GM18507 (cell line): Measurements from ENCODE around the gene PCBD1.

Experiments used
- DNase-seq: peaks from one replicate; pipeline ENCODE4 v3.0.0; 2011; ENCODE audit warnings: low read depth; ENCODE audit not compliant: insufficient read length; ENCODE audit errors: extremely low spot score
- FAIRE-seq: peaks from 2 replicates; lab custom pipeline; 2011; peaks lifted over from hg19 to GRCh38; lab: Jason Lieb, UNC

PCBD1 gene

DNA sequence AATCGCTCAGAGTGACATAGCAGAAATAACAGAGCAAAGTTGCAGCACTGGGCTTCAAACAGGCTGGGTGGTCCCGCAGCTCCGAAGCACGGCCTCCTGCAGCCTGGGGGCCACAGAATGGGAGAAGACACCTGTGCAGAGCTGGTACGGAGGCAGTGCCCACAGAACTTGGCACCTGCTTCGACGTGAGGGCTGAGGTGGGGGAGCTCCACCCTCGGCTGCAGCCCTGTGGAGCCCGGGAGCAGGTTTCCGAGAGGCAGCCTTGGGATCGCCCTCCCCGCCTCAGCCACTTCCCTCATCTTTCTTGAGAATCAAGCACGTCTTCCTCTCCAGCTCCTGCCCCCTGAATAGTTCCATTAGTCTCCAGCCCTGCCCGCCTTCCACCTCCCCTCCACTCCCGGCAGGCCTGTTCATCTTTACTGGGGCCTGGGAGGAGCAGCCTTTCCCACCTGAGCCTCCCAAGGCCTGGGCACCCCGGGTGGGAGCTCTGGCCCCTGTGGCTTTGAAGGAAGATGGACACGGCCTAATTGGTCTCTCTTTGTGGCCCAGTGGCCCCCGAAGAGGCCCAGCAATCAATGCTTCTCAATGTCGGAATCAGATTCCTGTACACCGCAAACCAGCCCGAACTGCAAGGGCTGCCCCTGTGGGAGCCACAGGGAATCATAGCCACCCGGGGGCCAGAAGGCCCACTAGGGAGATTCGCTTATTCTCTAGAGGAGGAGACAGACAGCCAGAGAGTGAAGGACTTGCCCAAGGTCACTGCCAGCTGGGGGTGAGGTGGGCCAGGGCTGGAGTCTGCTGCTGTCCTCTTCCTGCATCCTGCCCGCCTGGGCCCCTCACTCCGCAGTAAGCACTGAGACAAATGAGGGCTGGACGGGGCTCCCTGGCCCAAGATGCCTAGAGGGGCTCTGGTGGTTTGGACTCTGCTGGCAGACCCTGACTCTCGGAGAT lies 17.0 kb upstream of the PCBD1 start:
- DNase-seq (no peak), FAIRE-seq (no peak)

DNA sequence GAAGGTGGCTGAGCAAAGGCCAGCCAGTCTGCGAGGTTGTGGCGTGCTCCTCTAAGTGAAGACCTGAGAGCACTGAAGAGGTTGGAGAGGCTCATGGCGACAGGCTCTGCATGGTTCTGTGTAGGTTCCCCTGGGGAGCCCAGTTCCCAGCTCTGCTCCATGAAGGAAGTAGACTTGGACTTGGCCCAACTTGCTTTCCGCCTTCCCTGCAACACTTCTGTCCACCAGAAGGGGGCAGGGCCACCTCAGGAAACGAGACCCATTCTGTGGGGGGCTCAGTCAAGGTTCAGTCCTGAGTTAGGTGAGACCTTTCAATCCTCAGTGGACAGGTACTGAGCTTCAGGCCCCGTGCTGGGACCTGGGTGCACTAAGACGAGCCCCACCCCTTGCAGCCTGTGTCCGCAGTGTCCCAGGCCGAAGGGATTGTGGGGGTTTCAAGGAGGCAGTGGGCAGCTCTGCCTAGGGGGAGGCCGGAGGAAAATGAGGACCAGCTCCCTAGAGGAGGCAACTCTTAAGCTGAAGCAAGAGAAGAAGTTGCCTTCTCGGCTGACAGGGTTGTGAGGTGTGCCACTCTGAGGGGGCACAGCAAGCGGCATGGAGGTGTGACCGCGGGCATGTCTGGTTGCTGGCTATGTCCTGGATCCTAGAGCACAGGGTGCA lies 15.0 kb upstream of the PCBD1 start:
- DNase-seq: peak; percentile 22
- FAIRE-seq: peak; percentile 76

DNA sequence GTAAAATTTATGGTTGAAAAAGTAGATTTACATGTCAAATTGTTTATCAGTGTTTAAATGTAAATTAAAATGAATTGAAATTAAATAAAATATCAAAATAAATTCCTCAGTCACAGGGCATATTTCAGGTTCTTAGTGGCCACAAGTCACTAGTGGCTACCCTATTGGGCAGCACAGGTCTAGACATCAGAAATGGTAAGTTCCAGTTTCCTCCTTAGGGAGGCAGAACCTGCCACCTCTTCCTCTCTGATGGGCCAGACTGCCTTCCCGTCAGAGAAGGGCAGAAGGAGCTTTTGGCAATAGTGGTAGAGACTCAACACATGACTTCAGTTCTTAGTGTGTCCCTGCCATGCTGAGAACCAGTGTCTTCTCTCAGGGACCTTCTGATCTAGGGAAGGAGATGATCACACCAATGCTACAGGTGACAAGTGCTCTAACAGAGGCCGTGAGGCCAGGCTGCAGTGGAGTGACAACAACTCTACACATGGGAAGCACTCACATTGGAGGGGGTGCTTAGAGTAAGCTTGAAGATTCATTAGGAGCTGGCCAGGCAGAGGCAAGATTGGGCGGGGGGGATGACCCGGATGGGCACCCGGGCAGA lies 14.4 kb upstream of the PCBD1 start:
- DNase-seq: no peak
- no peak for FAIRE-seq

DNA sequence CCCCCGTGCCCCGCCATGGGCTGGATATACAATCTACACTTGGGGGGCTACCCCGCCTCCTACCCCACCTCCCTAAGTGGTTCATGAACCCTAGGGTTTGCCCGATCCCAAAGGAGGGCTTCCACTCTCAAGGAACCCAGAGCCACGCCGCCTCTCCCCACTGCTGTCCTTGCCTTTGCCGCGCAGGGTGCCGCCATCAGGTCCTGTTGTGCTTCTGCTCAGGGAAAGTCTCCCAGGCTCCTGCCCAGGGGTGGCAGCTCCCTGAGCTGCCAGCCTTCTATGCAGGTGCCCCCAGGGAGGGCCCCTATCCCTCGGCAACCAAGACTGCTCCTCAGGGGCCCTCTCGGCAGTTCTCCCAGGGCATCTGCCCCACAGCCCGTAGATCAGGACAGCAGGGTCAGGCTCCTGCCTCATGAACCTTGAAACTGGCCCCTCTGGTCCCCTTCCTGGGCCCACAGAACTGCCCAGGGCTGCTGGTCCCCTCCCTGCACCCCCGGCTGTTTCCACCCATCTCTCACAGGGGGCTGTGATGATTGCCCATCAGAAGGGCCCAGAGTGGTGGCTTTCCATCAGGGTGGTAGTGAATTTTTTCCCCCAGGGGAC lies 13.0 kb upstream of the PCBD1 start:
- DNase-seq: no peak
- FAIRE-seq: no peak

DNA sequence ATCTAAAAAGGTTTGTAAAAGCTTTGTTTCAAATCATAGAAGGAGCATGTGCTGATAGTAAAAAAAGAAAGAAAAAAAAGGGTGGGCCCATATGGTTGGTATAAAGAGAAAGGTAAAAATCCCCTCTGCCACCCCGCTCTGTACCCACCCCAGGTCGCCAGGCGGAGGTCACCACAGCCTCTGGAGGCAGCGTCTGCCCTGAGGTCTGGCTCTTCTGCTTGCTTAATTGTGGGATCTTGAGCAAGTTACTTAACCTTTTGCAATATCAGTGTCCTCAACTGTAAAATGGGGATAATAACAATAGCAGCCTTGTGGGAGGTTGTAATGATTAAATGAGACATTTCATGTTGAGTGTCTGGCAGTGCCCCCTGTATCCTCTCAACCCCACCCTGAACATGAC lies 10.7 kb upstream of the PCBD1 start:
- FAIRE-seq (no peak), DNase-seq (no peak)

DNA sequence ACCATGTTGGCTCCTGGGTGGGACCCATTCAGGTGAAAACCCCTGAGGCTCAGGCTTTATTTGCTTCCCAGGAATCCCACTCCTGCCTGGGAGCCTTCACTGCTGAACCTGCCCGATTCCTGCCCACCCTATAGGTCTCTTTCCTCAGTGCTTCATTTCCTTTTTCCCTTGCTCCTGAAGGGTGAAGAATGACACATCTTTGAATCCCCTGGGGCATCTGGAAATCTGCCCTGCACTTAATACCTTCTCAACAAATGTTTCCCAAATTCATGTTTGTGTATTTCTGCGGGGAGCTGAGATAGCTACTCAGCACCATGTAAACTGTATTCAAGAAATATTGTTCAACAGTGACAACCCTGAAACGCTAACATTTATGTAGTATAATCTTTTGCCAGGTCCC lies 10.3 kb upstream of the PCBD1 start:
- FAIRE-seq (no peak), DNase-seq (no peak)

DNA sequence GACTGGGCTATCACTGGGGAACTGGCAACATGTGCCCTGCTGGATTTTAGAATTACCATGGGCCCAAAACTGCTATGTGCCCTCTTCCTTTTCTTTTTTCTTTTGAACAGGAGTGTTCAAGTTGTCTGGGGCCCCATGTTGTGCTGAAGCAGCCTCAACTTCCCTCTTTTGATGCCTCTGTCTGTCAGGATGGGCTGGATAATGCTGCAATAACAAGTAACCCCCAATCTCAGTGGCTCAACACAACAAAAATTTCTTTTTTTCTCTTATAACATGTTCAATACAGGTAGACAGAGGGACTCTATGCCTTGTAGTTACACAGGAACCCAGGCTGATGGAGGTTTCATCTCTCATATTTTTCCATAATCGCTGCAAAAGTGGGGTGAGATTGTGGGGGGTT lies 8.2 kb upstream of the PCBD1 start:
- DNase-seq (no peak), FAIRE-seq (no peak)

DNA sequence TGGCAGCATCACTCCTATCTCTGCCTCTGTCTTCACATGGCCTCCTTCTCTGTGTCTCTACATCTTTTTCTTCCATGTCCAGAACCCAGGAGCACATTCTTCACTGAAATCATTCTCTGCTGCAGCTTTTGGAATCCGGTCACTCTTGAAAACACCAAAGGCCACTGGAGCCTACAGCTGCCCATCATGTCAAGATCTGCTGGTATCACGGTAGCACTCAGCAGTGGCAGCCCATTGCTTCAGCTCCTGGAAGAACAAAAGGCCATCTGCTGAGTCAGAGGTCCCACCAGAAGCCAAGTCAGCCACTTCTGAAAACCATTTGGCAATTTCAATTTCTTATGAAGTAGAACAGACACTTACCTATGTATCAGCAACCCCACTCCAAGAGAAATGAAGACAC lies 6.1 kb upstream of the PCBD1 start:
- FAIRE-seq (no peak), DNase-seq (no peak)

DNA sequence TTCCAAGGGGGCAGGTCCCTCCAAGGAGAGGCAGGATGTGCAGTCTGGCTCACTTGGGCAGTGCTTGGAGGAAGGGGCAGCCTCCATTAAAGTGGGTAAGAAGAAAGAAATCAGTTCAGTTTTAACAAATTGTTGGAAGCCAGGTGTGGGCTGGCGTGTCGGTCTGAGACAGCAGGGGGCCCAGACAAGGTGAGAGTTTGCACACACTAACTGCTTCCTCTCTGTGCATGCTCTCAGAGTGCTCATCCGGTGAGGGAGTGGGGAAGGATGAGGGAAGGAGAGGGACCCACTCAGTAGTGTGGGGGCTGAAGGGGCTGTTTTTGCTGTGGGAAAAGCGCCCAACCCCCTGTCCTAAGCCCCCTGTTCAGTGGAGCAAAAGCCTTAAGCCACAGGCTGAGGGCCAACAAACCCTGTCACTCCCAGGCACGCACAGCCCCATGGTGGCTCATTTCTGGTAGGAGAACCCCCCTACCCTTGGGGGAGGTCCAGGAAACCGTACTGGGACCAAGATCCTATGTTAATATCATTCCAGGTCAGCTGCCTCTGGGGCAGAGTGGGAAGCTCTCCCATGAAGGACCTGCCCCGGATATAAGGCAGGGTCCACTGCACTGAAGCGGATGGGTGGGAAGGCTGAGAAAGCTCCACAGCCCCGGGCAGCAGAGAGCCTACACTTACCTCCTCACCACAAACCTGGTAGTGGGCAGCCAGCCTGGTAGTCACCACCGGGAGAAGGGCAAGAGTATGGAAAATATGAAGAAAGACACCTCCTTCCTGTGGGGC lies 5.1 kb upstream of the PCBD1 start:
- no peak for FAIRE-seq
- no peak for DNase-seq

DNA sequence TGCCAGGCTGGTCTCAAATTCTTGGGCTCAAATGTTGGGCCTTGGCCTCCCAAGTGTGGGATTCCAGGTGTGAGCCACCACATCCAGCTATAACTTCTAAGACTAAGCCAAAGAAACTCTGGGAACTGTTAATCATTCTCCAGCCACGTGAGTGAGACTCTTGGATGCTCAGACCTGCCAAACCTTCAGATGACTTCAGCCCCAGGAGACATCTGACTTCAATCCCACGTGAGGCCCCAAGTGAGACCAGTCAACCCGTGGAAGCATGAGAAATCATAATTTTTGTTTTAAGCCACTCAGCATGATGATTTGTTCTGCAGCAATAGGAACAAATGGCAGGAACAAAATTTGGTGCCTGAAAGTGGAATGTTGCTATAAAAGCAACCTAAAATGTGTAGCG lies 4.3 kb upstream of the PCBD1 start:
- FAIRE-seq: no peak
- DNase-seq: no peak

DNA sequence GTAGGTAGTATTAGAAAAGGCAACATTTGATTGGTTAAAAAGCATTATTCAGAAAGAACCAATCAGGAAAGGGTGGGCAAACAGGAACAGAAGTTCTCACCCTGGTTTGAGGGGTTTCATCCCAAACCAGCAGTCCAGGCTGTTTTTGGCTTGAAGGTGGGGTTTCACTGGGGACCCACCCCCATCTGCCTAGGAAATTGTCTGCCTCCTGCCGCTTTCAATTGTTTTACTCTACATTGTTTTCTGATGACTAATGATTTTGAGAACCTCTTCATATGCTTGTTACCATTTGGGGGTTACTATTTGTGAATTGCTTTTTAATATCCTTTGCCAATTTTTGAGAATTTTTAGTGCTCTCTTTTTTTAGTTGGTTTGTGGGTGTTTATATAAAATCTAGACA lies 3.3 kb upstream of the PCBD1 start:
- no peak for DNase-seq
- no peak for FAIRE-seq

DNA sequence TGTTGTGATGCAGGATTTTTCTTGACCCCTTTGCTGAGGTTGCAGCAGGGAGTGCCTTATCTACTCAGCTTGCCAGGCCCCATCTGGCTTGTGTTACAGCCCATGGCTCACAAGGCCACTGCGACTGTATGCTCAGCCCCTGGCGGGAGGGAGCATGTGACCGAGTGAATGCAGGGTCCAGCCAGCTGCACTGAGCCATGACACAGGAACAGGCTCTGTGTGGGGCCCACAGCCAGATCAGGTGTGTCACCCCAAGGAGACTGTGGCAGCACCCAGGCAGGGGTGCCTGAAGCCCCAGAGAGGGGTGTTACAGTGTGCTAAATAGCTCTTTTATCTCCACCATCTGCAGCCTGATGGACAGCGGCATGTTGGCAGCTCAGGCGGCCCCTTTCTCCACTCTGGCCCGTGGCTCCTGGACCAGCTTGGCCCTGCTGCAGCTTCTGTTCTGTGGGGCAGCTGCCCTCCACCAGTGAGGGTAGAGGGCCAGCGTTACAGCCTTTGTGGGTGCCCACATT lies 2.6 kb upstream of the PCBD1 start:
- no peak for DNase-seq
- no peak for FAIRE-seq

DNA sequence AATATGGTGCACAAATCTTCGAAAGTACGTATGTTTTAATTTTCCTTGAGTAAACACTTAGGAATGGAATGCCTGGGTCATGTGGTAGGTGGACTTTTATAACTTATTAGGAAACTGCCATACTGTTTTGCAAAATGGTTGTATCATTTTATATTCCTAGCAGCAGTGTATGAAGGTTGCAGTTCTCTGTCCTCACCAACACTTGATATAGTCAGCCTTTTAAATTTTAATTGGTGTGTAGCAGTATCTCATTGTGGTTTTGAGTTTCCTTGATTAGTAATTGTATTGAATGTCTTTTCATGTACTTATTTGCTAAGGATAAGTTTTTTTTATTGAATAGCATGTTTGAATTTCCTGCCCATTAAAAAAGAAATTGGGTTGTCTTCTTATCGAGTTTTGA lies 926 bp upstream of the PCBD1 start:
- FAIRE-seq (no peak), DNase-seq (no peak)

DNA sequence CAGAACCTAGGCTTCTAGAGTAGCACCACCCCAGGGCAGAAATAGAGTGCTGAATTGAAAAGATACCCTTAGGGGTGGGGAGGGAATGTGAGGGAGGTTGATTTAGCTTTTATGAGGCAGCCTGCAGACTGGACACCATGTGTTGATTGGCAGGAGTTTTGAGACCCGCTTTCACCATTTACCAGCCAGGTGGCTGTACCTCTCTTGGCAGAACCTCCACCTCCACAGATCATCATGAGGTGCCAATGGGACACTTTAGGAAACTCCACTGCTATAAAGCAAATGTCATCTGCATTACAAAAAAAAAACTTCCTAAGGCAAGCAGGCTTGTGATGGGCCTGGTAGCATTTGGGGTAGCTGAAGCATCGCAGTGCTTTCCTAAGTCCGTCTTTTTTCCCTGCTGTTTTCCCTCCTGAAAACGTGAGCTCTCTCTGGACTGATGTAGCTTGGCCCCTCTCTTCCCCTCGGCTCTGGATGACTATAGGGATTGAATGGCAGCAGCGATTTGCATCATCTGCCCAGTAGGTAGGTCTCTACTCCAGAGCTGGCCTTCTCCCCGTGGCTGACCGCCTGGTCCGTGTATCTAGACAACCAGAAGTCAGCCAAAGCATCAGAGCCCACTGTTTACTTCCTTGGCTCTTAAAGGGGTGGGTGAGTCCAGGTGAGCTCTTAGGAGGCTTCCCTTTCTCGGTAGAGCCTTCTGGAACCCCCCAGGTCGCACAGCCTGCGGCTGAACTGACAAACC lies 1.3 kb downstream of the PCBD1 start:
- no peak for FAIRE-seq
- DNase-seq: no peak

DNA sequence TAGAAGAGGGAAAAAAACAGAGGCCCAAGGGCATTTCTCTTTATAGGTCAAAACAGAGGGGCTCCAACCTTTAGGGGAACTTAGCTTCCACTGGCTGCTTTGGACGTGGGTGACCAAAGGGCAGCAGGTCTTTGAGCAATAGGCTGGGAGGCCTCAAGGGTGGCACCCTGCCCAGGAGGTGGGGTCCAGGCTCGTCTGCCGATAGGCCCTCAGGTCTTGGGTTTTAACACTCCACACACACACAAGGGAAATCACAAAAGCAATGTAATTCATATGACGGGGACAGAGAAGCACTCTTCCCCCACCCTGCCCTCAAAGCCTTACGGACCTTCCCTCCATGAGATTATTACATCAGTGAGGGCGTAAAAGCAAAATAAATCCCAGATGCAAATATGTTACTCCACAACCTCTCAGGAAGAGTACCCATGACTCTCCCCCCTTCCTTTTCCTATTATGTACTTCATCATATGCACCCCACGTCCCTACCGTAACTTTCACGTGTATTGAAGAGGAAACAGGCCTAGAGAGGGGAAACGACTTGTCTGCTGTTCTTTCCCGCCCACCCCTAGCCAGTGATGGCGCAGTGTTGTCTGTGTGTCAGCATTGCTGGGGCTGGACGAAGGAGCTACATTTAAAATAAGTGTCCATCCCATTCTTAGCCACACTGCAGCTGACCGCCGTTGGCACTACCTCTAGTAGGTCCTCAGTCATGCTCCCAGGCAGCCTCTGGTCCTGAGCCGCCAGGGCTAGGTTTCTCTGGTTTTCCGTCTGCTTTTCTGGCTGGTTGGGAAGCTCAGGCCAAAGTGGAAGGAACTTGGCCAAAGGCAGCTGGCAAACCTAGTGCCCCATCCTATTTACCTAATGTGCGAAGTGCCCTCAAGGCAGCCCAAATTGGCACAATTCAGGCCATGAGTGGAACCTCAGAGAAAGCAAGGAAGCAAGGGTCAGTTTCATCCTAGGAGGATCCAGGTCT lies 2.1 kb downstream of the PCBD1 start:
- FAIRE-seq: no peak

DNA sequence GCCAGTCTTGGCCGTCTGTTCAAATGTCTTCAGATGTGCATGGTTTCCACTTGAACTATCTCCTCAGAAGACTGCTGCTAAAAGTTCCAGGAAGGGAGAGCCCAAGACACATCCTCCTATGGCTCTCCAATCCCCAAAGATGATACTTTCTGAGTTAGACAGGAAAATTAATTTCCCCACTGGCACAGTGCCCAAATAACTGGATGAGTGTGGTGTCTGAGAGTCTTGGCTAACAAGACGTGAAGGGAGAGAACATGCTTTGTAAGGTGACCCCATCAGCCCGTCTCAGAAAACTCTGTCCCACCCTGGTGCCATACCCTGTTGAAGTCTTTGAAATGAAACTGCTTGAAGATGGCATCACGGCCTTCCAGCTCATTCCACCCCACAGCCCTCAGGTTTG lies 2.9 kb downstream of the PCBD1 start:
- DNase-seq: no peak

More for the DNA sequence above, 2.1 kb downstream of the PCBD1 start:
- DNase-seq: no peak

DNA sequence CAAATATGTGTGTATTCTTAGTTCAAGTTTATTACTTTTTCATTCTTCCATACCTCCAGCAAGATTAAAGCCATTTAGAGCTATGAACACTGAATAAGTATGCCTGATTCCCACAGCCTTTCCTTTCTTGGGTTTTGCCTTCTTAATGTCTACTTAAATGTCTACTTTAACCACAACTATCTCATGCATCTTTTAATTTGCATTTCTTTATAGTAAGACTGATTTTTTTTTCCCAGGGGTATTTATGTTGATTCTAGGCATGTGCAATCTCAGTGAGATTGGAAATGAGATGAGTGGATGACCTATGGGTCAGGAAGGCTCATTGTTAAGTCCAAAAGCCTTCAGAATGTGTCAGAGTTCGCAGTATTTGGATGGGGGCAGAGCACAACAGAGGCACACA lies 3.6 kb downstream of the PCBD1 start:
- no peak for DNase-seq
- FAIRE-seq: no peak

More for the DNA sequence above, 2.9 kb downstream of the PCBD1 start:
- no peak for FAIRE-seq
